ENCODE results near the gene PLOD3.

The PLOD3 gene

DNA sequence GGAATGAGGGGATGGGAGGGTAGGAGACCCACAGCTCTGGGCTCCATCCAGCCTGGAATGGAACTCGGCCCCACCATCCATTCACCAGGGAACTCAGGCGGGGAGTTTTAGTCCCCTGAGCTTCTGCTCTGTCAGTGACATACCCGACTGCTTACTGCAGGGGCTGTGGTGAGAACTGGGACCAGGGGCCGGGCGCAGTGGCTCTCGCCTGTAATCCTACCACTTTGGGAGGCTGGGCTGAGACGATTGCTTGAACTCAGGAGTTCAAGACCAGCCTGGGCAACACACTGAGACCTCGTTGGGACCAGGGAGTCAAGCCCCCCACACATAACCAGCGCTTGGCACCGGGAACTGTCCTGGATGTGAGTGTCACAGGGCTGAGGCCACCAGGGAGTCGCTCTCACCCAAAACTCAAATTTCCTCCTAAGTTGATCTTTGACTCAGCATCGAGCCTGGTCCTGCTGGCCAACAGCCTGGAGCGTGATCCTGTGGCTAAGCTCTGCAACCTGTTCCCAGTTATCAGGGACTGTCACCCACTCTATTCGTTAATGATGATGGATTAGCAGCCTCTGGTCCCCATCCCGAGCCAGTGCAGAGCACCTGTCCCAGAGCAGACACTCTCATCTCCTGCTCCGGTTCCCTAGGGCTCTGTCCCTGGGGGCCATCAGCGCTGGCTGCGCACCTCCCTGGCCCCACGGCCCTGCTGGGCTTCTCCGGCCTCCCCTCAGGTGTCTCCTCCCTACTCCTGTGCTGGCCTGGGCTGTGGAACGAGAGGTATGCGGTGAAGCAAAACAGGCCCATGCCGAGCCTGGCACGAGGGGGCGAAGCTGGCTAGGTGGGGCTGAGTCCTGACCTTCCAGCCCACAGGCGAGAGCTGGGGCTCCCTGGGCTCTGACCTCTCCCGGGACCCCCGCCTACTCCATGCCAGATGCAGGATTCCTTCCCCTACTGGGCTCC is 21.1 kb upstream of the PLOD3 start:
- no peak for DNase-seq

DNA sequence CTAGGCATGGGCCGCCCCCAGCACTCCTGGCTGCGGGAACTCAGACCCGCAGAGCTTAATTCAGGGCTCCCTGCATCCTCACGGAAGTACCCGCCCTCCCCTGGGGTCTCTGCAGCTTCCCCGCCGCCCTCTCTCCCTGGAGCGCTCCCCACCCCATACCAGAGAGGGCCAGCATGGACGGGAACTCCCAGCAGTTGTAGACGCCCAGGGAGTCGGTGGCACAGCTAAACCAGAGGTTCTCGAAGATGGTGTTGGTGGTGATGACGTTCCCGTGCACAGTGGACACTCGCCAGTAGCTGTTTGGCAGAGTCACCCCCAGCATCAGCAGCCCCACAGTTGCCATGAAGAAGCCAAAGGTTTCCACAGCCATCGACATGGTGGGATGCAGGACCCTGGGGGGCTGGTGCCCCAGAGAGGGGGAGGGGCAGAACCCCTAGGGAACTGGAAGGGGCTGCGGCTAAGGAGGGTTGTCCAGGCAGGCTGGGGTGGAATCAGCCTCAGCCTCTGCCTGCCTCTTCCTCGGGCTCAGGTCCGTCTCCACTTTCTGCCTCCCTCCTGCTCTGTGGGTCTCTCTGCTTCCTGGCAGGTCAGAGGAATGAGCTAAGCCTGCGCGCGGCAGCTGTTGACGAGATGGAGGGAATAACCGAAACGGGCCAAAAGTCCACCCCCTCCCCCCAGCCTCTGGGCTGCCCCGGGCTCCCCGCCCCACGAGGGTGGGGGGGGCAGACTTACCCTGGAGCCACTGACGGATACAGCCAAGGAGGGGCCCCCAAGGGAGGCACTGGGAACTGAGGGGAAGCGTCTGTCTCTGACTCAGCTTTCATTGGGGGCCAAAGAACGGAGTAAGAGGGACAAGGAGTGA is 20.1 kb upstream of the PLOD3 start, which contains the start of gene CLDN15:
Gene CLDN15 (minus strand): TSS at position 597 of the 862 bp plus-strand sequence. CDS start 221 bp downstream, at position 376.
- DNase-seq = no peak

DNA sequence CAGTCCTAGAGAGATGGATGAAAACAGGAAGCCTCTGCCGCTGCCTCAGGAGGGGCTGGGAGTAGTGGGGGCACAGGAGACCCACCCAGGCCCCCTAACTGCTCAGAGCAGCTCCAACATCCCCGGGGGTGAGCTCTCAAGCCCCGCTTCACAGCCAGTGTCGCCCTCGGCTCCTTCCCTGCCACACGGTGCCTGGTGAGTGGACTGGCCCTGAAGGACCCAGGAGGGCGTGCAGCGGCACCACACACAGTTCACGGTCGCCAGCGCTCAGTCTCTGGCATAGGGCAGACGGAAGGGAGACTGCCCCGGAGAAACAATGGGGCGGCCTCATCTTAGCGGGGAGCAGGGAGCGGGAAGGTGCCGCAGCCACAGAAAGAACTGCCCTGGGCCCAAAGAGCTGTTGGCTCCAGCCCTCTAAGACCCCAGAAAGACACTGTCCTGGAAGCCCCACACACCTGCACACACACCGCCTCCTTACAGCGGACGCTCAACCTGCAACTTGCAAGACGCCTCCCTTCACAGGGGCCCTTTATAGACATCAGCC is 19.0 kb upstream of the PLOD3 start:
- no peak for DNase-seq

DNA sequence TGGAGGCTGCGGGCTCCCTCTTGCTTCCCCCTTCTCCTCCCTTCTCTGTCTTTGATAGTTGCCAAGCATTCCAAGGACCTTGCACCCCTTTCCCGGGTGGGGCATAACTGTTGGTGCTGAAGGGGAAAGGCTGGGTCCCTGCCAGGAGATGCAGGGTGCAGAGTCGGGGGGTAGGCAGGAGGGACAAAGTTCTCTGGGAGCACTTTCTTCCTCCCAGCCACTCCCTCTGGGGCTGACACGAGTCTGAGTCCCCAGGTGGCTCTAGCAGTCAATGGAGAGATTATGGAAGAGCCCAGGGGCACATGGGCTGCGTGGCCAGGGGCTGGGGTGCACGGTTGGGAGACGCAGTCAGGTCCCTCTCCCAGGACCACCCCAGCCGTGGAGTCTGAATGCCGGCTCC is 18.1 kb upstream of the PLOD3 start:
- no peak for DNase-seq

DNA sequence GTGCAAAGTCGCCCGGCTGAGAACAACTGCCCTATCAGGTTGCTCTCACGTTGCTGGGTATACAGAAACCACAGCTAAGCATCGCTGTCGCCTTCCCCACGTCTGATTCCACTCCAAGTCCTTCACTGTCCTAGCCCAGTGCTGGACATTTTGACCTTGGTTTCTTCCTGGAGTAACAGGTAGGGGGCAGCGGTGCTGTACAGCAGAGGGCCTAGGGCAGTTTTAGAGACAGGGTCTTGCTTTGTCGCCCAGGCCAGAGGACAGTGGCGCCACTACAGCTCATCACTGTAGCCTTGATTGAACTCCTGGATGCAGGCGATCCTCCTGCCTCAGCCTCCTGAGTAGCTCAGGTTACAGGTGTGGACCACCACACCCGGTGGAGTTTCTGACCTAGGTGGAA is 17.7 kb upstream of the PLOD3 start:
- no peak for DNase-seq

DNA sequence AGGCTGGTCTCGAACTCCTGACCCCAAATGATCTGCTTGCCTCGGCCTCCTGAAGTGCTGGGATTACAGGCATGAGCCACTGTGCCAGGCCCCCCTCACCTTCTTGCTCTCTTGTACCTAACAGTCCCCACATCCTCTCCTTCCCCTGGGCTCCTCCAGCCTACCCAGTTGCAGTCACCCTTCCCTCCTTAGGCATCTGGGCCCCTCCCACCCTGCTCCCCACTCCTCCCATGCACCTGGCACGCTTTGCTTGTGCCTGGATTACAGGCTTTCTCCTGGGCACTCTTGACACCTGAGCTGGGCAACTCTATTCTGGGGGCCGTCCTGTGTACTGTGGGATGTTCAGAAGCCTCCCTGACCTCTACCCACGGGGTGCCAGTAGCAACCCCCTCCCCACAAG is 17.3 kb upstream of the PLOD3 start:
- no peak for DNase-seq

DNA sequence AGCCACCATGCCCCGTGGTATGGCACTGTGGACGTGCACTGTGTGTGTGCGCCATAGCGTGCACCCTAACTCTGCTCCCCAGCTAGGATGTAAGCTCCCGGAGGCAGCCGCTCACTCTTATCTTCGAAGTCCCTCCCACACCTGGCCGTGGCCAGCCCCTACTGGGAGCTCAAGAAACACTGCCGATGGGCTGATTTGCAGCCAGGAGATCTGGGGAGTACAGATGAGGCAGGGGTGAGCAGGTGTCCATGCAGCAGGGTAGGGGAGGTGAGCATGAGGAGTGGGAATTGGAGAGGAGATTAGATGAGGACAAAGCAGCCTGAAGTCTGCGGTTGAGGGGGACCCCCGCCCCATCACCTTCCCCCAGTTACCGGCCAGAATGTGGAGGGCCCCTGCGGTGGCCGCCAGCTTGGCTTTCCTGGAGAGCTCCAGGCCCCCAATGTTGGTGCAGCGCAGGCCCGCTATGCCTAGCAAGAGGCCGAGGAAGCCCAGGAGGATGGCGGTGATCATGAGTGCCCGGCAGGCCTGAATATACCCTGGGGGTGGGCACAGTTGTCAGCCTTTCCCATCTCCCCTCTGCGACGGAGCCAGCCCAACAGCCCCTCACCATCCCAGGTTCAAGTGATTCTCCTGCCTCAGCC is 16.6 kb upstream of the PLOD3 start:
- no peak for DNase-seq

DNA sequence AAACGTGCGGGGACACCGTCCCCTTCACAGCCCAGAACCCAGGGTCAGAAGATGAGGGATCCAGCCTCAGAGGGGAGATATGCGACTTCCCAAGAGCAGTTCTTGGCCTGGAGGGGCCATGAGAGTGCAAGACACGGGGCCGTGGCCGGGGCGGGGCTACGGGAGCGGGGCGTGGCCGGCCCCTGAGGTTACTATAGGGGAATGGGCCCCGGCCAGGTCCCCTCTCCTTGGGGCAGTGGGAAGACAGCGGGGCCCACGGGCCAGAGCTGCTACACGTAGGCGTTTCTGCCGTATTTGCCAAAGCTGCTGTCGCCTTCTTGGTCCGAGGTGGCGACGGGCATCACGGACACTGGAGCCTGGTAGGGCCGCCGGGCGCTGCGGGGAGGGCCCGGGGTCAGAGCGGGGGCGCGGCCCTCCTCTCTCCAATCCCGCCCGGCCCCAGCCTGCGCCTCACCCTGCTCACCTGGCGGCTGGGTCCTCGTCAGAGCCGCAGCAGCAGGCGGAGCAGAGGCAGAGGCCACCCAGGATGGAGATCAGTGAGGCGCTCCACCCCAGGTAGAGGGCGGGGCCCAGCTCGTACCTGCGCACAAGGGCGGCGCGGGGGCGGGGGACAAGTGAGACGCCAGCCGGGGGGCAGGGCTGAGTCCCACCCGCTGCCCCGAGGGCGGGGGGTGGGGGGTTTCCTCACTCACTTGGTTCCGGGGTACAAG is 14.9 kb upstream of the PLOD3 start:
- DNase-seq = no peak

DNA sequence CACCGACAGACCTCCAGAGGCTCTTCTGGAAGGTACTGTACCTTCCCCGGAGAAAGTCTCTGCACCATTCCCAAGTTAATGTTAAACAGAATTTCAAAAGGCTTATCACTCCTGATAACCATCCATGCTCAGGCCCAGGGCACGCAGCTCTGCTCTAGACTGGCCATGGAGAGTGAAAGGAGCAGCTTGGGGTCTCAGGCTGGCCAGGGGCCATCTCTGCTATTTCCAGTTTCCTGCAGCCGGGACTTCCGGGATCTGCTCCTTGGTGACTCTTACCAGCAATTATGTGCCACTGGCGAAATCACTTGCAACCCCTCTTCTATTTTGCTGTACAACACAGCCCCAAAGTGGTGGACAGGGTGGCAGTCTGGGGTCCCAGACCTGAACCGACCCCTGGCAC is 14.3 kb upstream of the PLOD3 start:
- DNase-seq = no peak

DNA sequence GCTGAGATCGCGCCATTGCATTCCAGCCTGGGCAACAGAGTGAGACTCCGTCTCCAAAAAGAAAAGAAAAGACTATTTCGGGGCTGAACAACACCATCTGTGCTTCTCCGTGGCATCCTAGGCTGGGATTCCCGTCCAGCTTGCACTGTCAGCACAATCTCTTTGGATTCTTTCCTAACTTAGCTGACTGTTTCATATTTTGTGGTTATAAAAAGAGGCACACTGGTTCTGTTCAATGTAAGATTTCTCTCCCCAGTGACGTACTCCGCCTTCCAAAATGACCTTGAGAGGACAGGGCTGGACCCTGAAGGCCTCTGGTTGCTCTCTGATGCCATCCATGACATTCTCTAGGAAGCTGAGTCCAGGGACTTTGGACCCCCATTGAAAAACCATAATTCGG is 9.3 kb upstream of the PLOD3 start:
- no peak for DNase-seq

DNA sequence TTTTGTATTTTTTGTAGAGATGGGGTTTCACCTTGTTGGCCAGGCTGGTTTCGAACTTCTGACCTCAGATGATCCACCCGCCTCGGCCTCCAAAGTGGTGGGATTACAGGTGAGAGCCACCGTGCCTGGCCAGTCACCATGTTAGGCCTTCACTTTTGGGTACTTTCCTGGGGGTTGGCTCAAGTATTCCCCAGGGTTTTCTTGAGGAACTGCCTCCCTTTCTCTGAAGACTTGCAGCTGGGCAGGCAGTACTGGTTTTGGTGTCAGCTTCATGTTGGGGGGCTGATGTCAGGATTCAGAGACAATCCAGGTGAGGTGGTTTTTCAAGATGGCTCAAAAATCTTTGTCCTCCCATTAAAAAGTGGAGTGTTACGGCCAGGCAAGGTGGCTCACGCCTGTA is 8.3 kb upstream of the PLOD3 start:
- DNase-seq = no peak

DNA sequence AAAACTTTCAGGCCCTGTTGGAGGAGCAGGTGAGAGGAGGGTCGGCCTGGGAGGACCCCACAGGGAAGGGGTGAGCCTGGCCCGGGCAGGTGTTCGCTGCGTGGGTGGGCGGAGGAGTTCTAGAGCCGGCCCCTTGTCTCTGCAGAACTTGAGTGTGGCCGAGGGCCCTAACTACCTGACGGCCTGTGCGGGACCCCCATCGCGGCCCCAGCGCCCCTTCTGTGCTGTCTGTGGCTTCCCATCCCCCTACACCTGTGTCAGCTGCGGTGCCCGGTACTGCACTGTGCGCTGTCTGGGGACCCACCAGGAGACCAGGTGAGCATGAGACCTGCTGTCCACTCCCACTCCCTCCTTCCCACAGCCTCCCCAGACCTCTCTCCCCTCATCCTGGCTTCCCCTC is 6.1 kb upstream of the PLOD3 start:
- DNase-seq = no peak

DNA sequence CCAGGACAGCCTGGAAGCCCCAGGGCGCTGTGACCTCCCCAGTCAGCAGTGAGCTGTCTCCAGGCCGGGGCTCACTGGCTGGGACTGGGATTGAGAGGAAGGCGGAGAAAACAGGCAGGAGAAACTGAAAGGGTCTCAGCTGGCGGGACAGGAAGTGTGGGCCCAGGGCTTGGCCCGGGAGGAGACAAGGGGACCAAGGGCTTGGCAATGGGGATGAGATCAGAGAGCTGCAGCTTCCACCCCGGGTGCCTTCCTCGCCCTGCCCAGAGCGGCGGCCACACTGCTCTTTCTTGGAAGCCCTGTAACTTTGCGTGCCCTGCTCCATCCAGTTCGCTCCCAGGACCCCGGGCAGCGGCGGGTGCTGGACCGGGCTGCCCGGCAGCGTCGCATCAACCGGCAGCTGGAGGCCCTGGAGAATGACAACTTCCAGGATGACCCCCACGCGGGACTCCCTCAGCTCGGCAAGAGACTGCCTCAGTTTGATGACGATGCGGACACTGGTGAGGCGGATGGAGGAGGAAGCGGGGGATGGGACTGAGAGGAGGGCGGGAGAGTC is 5.0 kb upstream of the PLOD3 start:
- DNase-seq = no peak

DNA sequence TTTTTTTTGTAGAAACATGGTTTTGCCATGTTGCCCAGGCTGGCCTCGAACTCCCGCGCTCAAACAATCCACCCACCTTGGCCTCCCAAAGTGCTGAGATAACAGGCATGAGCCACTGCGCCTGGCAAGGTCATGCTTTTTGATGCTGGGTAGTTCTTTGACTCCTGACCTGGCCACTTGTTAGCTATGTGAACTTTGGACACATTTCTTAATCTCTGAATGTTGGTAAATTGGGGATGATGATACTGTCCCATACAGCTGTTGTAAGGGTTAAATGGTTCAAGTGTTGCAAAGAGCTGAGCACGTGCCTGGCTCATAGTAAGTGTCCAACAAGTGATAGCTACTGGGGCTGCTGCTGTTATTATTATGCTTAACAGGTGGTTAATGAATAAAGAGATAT is 2.9 kb upstream of the PLOD3 start:
- DNase-seq = no peak

DNA sequence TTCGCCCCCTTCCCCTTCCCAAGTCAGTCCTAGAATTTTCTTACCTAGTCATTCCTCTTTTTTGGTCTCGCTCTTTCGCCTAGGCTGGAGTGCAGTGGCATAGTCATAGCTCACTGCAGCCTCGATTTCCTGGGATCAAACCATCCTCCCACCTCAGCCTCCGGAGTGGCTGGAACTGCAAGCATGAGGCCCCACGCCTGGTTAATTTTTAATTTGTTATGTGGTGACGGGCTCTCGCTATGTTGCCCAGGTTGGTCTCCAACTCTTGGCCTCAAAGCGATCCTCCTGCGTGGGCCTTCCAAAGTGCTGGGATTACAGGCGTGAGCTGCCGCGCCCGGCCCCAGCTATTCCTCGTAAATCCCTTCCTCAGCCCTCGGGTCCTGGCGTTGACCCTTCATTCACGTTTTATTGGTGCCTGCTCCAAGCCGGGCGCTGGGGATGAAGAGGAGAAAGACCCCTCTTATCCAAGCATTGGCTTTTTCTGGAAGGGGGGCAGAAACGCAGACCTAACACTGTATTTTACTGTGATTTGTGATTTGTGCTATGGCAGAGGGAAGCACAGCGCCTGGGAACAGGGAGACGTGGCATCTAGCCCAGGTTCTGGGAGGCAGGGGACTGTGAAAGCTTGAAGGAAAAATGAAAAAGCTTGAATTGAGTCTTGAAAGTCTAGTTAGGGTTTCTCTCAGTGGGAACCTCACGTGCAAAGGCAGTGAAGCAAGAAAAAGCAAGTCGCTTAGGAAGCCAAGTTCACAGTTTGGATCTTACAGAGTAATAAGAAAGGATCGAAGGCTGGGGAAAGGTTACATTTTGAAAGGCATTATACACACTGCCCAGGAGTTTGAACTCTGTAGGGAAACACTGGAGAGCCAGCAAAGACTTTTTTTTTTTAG is 1.1 kb upstream of the PLOD3 start:
- DNase-seq = no peak

DNA sequence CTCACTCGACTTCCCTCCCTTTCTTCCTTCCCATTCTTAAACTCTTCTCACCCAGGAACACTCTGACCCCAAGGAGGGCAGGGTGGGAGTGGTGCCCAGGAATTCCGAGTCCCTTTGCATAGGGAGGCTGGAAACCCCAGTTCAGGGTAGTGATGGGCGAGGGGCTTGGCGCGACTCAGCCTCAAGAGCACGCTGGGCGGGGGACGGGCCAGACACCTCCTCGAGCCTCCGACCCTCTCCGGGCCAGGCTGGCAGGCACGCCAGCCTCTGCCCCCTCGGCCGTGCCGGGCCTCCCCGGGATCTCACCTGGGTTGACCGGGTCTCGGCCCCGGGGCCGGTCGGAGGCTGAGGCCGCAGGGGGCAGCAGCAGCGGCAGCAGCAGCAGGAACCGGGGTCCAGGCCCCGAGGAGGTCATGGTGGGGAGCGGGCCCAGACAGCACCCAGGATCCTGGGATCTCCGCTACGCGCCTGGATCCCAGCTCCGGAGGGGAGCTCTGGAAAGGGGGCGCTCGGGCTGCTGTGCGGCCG is 457 bp downstream of the PLOD3 start:
- no peak for DNase-seq

DNA sequence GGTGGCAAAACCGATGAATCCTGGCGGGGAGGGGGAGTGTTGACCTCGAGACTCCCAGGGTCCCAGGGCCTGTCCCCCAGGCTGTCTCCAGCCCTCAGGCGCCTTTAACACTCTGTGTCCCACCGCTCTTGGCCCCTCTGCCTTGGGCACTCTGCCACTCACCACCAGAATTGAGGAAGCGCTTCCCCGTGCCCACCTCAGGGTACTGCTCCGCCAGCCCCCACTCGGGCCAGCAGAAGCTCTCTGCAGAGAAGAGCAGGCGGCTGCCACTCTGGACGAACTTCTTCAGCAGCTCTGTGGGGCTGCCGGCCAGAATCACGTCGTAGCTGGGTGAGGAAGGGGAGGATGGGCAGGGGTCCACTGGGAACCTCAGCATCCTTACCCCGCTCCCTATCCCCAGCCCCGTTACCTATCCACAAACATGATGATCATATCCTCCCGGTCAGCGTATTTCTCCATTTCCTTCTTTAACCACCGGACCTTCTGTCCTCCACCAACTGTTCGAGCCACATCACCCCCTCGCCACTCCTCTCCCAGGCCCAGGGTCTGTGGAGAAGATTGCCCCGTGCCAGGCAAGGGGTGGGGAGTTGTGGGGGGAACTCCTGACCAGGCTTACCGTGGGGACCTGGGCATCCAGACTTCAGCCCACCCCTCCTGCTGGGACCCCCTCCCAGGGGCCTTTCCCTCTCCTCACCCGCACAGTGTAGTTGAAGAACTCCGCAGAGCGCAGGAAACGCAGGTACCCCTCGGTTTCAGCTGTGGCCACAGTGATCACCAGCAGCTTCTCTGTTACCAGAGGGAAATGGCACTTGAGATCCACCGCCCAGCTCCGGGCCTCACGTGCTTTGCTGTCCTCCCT is 1.2 kb downstream of the PLOD3 start:
- no peak for DNase-seq

DNA sequence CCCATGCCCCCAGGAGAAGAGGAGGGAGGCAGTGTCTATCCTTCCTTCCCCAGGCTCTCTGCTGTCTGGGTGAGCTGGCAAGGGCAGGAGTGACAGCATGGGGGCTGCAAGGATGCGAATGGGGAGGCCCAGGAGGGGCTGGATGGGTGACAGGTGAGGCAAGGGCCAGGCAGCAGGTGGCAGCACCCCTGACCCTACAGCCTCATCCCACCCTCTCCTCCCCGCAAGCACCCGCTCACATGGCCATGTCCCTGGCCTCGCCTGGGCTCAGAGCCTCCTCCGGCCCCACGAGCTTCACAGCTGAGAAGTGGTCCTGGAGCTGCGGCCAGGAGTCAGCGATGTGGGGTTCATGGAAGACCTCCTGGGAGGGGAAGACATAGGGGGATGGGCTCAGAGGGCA is 5.4 kb downstream of the PLOD3 start:
- no peak for DNase-seq

DNA sequence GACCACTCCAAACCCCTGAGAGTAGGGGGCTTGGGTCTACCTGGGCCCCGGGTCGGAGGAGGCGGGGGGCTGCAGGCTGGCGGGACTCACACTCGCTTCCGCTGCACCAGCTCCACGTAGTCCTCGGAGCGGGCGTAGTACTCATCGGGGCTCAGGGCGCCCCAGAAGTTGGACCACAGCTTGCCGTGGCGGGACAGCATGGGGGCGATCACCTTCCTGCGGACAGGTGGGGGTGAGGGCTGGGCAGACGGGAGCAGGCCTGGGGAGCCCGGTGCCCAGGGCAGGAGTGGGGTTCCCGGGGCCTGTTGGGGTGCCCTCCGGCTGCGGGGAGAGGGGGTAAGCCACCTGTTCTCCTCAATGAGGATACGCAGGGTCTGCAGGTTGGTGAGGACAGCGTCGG is 5.9 kb downstream of the PLOD3 start:
- no peak for DNase-seq

DNA sequence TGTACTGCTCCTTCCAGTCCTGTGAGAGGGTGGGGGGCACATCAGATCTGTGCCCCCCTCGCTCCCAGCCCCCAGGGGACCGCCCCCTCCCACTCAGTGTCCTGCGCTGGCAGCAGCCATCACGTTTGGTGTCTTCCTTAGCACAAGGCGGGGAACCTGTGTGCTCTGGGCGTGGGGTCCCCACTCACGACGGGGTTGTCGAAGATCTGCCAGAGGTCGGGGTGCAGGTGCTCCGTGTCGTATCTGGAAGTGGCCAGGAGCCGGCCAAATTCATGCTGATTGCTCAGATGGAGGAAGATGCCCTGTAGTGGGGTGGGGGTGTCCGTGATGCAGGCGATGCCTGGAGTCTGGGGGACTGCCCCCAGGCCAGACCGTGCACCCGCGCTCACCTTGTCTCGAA is 7.2 kb downstream of the PLOD3 start:
- no peak for DNase-seq
